Stimulated activated naive CD8-positive, alpha-beta T cell treated with anti-CD3 and anti-CD28 coated beads, Interleukin-15, amount 100 ng/mL, for 72 hours (primary cell): Measurements from ENCODE around the gene C19orf18.
A peak's percentile ranks its signal among the peaks of the same experiment; 100 is the strongest.
"Not testable (repeated sequence)": the region's sequence is repeated elsewhere in the genome, so short reads cannot be mapped to it uniquely, and the experiment has no call there.

Experiments used
- ATAC-seq: fragments of 150-1000 bp; cut with Tn5 transposase; 2 replicates; pipeline ENCODE4 v1.10.0; 2021; ENCODE audit warnings: mild to moderate bottlenecking, moderate library complexity
- DNase-seq, 2 donors: peaks; one replicate each; pipeline ENCODE4 v3.0.0; 2021 to 2022
- H3K27ac Mint-ChIP-seq, 2 donors: one replicate each; pipeline ENCODE4 v1.8.0; 2022; ENCODE audit warnings: mild to moderate bottlenecking in 2 of 2, mixed read lengths in 2 of 2, moderate library complexity in 2 of 2
- H3K27me3 Mint-ChIP-seq: one replicate; pipeline ENCODE4 v1.8.0; 2022; ENCODE audit warnings: mixed read lengths
- H3K4me1 Mint-ChIP-seq: one replicate; pipeline ENCODE4 v1.8.0; 2022; ENCODE audit warnings: mild to moderate bottlenecking, mixed read lengths
- H3K4me3 Mint-ChIP-seq, 2 donors: one replicate each; pipeline ENCODE4 v1.8.0; 2022; ENCODE audit warnings: mild to moderate bottlenecking in 2 of 2, mixed read lengths in 2 of 2, moderate library complexity in 1 of 2
- H3K9me3 Mint-ChIP-seq, 2 donors: one replicate each; pipeline ENCODE4 v1.8.0; 2022; ENCODE audit warnings: mixed read lengths in 2 of 2

Gene C19orf18

GRCh38 chr19:57974434-57974833, at the start of gene C19orf18:
TSS of gene C19orf18 (minus strand) at chr19:57974534. CDS start at chr19:57974432, 102 bp downstream.
- Mint-ChIP-seq H3K27me3 (no peaks in the 10 kb centered on the region), H3K27ac (peak within 1 kb of the TSS in 1 of 2 donors; percentile 57), H3K9me3 (peaks cover 52 to 86% of the 10 kb centered on the region in 2 donors), H3K4me1 (no peaks in the 10 kb centered on the region), H3K4me3 (no peak within 1 kb of the TSS)
- ATAC-seq (no peak), DNase-seq (no peak)

- ATAC-seq (no peak), DNase-seq (no peak)
- H3K27me3 Mint-ChIP-seq = no peaks in the 10 kb centered on the region
- H3K4me3 Mint-ChIP-seq = no peak overlapping the region
- H3K9me3 Mint-ChIP-seq = peaks cover 16 to 48% of the 10 kb centered on the region in 2 donors
- H3K27ac Mint-ChIP-seq = peak overlapping the region in 1 of 2 donors; percentile 94
- H3K4me1 Mint-ChIP-seq = no peaks in the 10 kb centered on the region
These were observed 47.9 kb upstream of the C19orf18 start for GRCh38 chr19:58022283-58022660.

- ATAC-seq = peak; percentile 95
- no peaks in the 10 kb centered on the region for H3K4me1 Mint-ChIP-seq
- H3K9me3 Mint-ChIP-seq = peaks cover 16 to 42% of the 10 kb centered on the region in 2 donors
- no peaks in the 10 kb centered on the region for H3K27me3 Mint-ChIP-seq
- H3K4me3 Mint-ChIP-seq = no peak overlapping the region
- peak overlapping the region; percentile 62 to 94 for H3K27ac Mint-ChIP-seq
- peak; percentile 67 to 69 for DNase-seq
These were observed 47.4 kb upstream of the C19orf18 start for GRCh38 chr19:58021541-58022282.

GRCh38 chr19:58020129-58020528, 45.8 kb upstream of the C19orf18 start:
- Mint-ChIP-seq H3K4me1 (no peaks in the 10 kb centered on the region), H3K27me3 (no peaks in the 10 kb centered on the region), H3K4me3 (no peak overlapping the region), H3K9me3 (peaks cover 22 to 46% of the 10 kb centered on the region in 2 donors), H3K27ac (no peak overlapping the region)
- ATAC-seq = no peak
- DNase-seq = no peak

- no peaks in the 10 kb centered on the region for H3K4me1 Mint-ChIP-seq
- H3K27ac Mint-ChIP-seq = no peak overlapping the region
These were observed 39.8 kb upstream of the C19orf18 start for GRCh38 chr19:58014141-58014540.

GRCh38 chr19:58010507-58010906, 36.2 kb upstream of the C19orf18 start:
- Mint-ChIP-seq H3K27ac (peak overlapping the region in 1 of 2 donors; percentile 63), H3K9me3 (peaks cover 42 to 68% of the 10 kb centered on the region in 2 donors), H3K4me3 (peak overlapping the region; percentile 23 to 87), H3K27me3 (no peaks in the 10 kb centered on the region), H3K4me1 (no peaks in the 10 kb centered on the region)
- ATAC-seq = no peak
- no peak for DNase-seq

More at GRCh38 chr19:58014141-58014540, 39.8 kb upstream of the C19orf18 start:
- Mint-ChIP-seq H3K27me3 (no peaks in the 10 kb centered on the region), H3K4me3 (no peak overlapping the region), H3K9me3 (peaks cover 23 to 39% of the 10 kb centered on the region in 2 donors)
- no peak for ATAC-seq
- no peak for DNase-seq

GRCh38 chr19:58009666-58010301, 35.5 kb upstream of the C19orf18 start:
- H3K27me3 Mint-ChIP-seq = no peaks in the 10 kb centered on the region

GRCh38 chr19:58009301-58009665, 34.9 kb upstream of the C19orf18 start:
- peak; percentile 21 for ATAC-seq
- DNase-seq = no peak
- Mint-ChIP-seq H3K9me3 (peaks cover 54 to 79% of the 10 kb centered on the region in 2 donors), H3K27me3 (no peaks in the 10 kb centered on the region), H3K4me1 (peaks cover 6% of the 10 kb centered on the region), H3K27ac (no peak overlapping the region), H3K4me3 (peak overlapping the region; percentile 76 to 87)

More at GRCh38 chr19:58009666-58010301, 35.5 kb upstream of the C19orf18 start:
- DNase-seq = peak; percentile 71 to 73
- ATAC-seq = peak; percentile 95
- Mint-ChIP-seq H3K27ac (peak overlapping the region; percentile 52 to 80), H3K9me3 (peaks cover 49 to 74% of the 10 kb centered on the region in 2 donors), H3K4me1 (peaks cover 1% of the 10 kb centered on the region), H3K4me3 (peak overlapping the region; percentile 76 to 87)

- Mint-ChIP-seq H3K4me1 (peaks cover 10% of the 10 kb centered on the region), H3K9me3 (peaks cover 57 to 81% of the 10 kb centered on the region in 2 donors), H3K27ac (peak overlapping the region; percentile 40 to 50), H3K4me3 (peak overlapping the region; percentile 76 to 87)
- DNase-seq, H3K27me3 Mint-ChIP-seq, ATAC-seq: not testable (repeated sequence)
These were observed 34.5 kb upstream of the C19orf18 start for GRCh38 chr19:58008877-58009276.

- no peak overlapping the region for H3K4me3 Mint-ChIP-seq
- ATAC-seq (no peak), DNase-seq (no peak)
- no peak overlapping the region for H3K27ac Mint-ChIP-seq
- H3K9me3 Mint-ChIP-seq = peaks cover 48 to 77% of the 10 kb centered on the region in 2 donors
- peaks cover 22% of the 10 kb centered on the region for H3K4me1 Mint-ChIP-seq
- H3K27me3 Mint-ChIP-seq = no peaks in the 10 kb centered on the region
These were observed 33.0 kb upstream of the C19orf18 start for GRCh38 chr19:58007285-58007684.

- Mint-ChIP-seq H3K27me3 (no peaks in the 10 kb centered on the region), H3K4me1 (peaks cover 46% of the 10 kb centered on the region), H3K9me3 (peaks cover 60 to 68% of the 10 kb centered on the region in 2 donors), H3K27ac (peak overlapping the region; percentile 96 to 99), H3K4me3 (peak overlapping the region; percentile 76 to 93)
- ATAC-seq = no peak
- no peak for DNase-seq
These were observed 29.0 kb upstream of the C19orf18 start for GRCh38 chr19:58003174-58003828.

- peak within 1 kb of the TSS; percentile 76 to 93 for H3K4me3 Mint-ChIP-seq
- H3K9me3 Mint-ChIP-seq = peaks cover 60 to 61% of the 10 kb centered on the region in 2 donors
- H3K4me1 Mint-ChIP-seq = peaks cover 46% of the 10 kb centered on the region
- ATAC-seq (peak; percentile 99), DNase-seq (peak; percentile 86 to 89)
- no peaks in the 10 kb centered on the region for H3K27me3 Mint-ChIP-seq
- H3K27ac Mint-ChIP-seq = peak within 1 kb of the TSS; percentile 96 to 99
These were observed 28.2 kb upstream of the C19orf18 start, which contains the start of gene ZNF606 for GRCh38 chr19:58002384-58003173. TSS of gene ZNF606 (minus strand) at chr19:58002820. CDS start at chr19:58001319, 1,501 bp downstream.

- peak overlapping the region; percentile 74 to 99 for H3K27ac Mint-ChIP-seq
- peaks cover 56 to 59% of the 10 kb centered on the region in 2 donors for H3K9me3 Mint-ChIP-seq
- no peaks in the 10 kb centered on the region for H3K27me3 Mint-ChIP-seq
- H3K4me1 Mint-ChIP-seq = peaks cover 46% of the 10 kb centered on the region
- H3K4me3 Mint-ChIP-seq = peak overlapping the region; percentile 76 to 93
- DNase-seq (no peak), ATAC-seq (peak; percentile 26)
These were observed 27.6 kb upstream of the C19orf18 start for GRCh38 chr19:58001895-58002369.

GRCh38 chr19:58000677-58001076, 26.3 kb upstream of the C19orf18 start:
- no peaks in the 10 kb centered on the region for H3K27me3 Mint-ChIP-seq
- ATAC-seq (no peak), DNase-seq (no peak)
- peaks cover 54 to 59% of the 10 kb centered on the region in 2 donors for H3K9me3 Mint-ChIP-seq
- peaks cover 46% of the 10 kb centered on the region for H3K4me1 Mint-ChIP-seq
- H3K4me3 Mint-ChIP-seq = peak overlapping the region; percentile 76 to 93
- no peak overlapping the region for H3K27ac Mint-ChIP-seq

- Mint-ChIP-seq H3K27ac (no peak overlapping the region), H3K27me3 (no peaks in the 10 kb centered on the region), H3K4me3 (no peak overlapping the region), H3K4me1 (no peaks in the 10 kb centered on the region), H3K9me3 (peaks cover 54 to 86% of the 10 kb centered on the region in 2 donors)
- DNase-seq (no peak), ATAC-seq (no peak)
These were observed 18.5 kb upstream of the C19orf18 start for GRCh38 chr19:57992841-57993240.
